ENCODE data around the gene COL8A1. TPM values are rescaled to one million over a fixed set of nuclear protein-coding genes. Genes with fewer than 3 reads are reported as not detected.

COL8A1 gene
- total and polyA plus RNA-seq, 2 experiments from 2014 or later, result 0.41 to 2.4 TPM

DNA sequence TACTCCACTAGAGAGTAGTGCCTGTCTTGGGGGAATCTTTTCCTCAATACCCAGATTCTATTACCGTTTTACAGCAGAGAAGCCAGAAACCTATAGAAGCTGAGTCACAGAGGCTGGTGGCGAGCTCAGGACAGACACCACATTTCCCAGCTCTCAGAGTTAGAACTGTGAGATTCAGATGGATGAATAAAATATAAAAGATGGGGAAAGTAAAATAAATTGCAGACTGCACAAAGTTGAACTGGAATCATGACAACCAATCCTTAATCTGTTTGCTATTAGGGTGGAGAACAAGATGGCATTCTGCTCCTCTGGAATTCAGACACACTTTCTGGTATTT is 138.8 kb downstream of the COL8A1 start:
- Histone ChIP-seq H4K20me1 (ENCODE audit: insufficient read depth, poor library complexity, severe bottlenecking) (no peaks in the 10 kb centered on the region), H2AFZ (no peak overlapping the region), H3K4me1 (ENCODE audit: insufficient read depth) (no peaks in the 10 kb centered on the region), H3K27ac (peak overlapping the region; percentile 21), H3K27me3 (no peaks in the 10 kb centered on the region), H3K79me2 (no peaks in the 10 kb centered on the region), H3K9me3 (ENCODE audit: low read depth) (no peaks in the 10 kb centered on the region), H3K36me3 (replicated peaks; ENCODE audit: insufficient read depth, low read depth) (no peaks in the 10 kb centered on the region), H3K9me2 (replicated peaks; ENCODE audit: insufficient read depth) (no peaks in the 10 kb centered on the region), H3K4me3 (no peak overlapping the region), H3K4me2 (no peak overlapping the region)
- no peak for DNase-seq (ENCODE audit: low spot score)
- 80% methylated on average over 2 of the region's 2 CpGs for WGBS (ENCODE audit: low lambda C conversion rate, missing lambda C conversion rate)
- TF ChIP-seq EZH2 (IDR thresholded peaks at IDR 0.05; ENCODE audit: borderline replicate concordance) (no peak), EZH2phosphoT487 (IDR thresholded peaks at IDR 0.05; ENCODE audit: low read depth, severe bottlenecking, unreplicated experiment) (no peak)
- TF ChIP-seq, protein P1, sequence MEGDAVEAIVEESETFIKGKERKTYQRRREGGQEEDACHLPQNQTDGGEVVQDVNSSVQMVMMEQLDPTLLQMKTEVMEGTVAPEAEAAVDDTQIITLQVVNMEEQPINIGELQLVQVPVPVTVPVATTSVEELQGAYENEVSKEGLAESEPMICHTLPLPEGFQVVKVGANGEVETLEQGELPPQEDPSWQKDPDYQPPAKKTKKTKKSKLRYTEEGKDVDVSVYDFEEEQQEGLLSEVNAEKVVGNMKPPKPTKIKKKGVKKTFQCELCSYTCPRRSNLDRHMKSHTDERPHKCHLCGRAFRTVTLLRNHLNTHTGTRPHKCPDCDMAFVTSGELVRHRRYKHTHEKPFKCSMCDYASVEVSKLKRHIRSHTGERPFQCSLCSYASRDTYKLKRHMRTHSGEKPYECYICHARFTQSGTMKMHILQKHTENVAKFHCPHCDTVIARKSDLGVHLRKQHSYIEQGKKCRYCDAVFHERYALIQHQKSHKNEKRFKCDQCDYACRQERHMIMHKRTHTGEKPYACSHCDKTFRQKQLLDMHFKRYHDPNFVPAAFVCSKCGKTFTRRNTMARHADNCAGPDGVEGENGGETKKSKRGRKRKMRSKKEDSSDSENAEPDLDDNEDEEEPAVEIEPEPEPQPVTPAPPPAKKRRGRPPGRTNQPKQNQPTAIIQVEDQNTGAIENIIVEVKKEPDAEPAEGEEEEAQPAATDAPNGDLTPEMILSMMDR (IDR thresholded peaks at IDR 0.05; ENCODE audit: poor library complexity), result no peak

DNA sequence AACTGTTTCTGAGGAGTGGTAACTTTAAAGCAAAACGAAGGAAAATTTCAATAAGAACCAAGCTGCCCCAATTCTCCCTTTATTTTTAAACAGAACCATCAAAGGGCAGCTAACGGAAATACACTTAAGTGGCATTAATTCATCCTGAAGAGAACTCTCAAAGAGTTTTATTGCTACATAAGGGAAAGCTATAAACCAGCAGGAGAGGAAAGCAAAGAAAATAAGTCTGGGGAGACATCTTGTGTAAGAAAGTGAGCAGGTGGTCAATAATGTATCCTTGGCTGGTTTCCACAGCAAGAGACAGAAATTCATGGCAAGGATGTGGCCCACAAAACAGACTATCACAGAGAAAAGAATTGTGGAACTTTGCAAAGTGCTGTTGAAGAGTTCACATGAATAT is 139.3 kb downstream of the COL8A1 start:
- H3K4me3 ChIP-seq, result no peak overlapping the region
- H3K4me2 ChIP-seq, result no peak overlapping the region
- no peak overlapping the region for H2AFZ ChIP-seq
- no peaks in the 10 kb centered on the region for H3K36me3 ChIP-seq (replicated peaks; ENCODE audit: insufficient read depth, low read depth)
- H4K20me1 ChIP-seq (ENCODE audit: insufficient read depth, poor library complexity, severe bottlenecking), result no peaks in the 10 kb centered on the region
- TF ChIP-seq, protein P1 (IDR thresholded peaks at IDR 0.05; ENCODE audit: poor library complexity), result no peak
- no peak for TF ChIP-seq EZH2 (IDR thresholded peaks at IDR 0.05; ENCODE audit: borderline replicate concordance)
- TF ChIP-seq EZH2phosphoT487 (IDR thresholded peaks at IDR 0.05; ENCODE audit: low read depth, severe bottlenecking, unreplicated experiment), result no peak
- H3K27ac ChIP-seq, result peak overlapping the region; percentile 21
- 60% methylated on average over 2 of the region's 2 CpGs for WGBS (ENCODE audit: low lambda C conversion rate, missing lambda C conversion rate)
- H3K27me3 ChIP-seq, result no peaks in the 10 kb centered on the region
- H3K79me2 ChIP-seq, result no peaks in the 10 kb centered on the region
- H3K9me3 ChIP-seq (ENCODE audit: low read depth), result no peaks in the 10 kb centered on the region
- no peaks in the 10 kb centered on the region for H3K4me1 ChIP-seq (ENCODE audit: insufficient read depth)
- H3K9me2 ChIP-seq (replicated peaks; ENCODE audit: insufficient read depth), result no peaks in the 10 kb centered on the region
- no peak for DNase-seq (ENCODE audit: low spot score)

DNA sequence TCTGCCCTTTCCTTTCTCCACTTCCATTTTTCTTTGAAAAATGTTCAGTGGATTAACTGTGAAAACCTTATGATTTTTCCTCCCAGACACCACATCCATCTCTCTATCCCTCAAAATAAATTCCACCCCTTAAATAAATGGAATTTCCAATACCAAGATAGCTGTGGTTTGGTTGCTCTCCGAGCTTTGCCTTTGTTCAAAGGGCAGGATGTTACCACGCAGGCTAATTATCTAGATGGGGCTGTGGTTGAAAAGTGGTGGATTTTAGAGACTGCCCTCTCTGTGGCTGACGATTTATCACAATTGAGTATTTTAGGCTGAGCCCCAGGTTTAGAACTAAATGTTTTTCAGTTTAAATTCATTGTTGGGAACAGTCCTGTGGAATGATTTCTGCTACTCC is 142.4 kb downstream of the COL8A1 start:
- H3K4me2 ChIP-seq, result no peak overlapping the region
- H4K20me1 ChIP-seq (ENCODE audit: insufficient read depth, poor library complexity, severe bottlenecking), result no peaks in the 10 kb centered on the region
- H3K79me2 ChIP-seq, result no peaks in the 10 kb centered on the region
- no peak for TF ChIP-seq EZH2 (IDR thresholded peaks at IDR 0.05; ENCODE audit: borderline replicate concordance)
- TF ChIP-seq, protein P1 (IDR thresholded peaks at IDR 0.05; ENCODE audit: poor library complexity), result no peak
- no peak for TF ChIP-seq EZH2phosphoT487 (IDR thresholded peaks at IDR 0.05; ENCODE audit: low read depth, severe bottlenecking, unreplicated experiment)
- no peaks in the 10 kb centered on the region for H3K4me1 ChIP-seq (ENCODE audit: insufficient read depth)
- H3K9me3 ChIP-seq (ENCODE audit: low read depth), result no peaks in the 10 kb centered on the region
- no peaks in the 10 kb centered on the region for H3K36me3 ChIP-seq (replicated peaks; ENCODE audit: insufficient read depth, low read depth)
- no peak for DNase-seq (ENCODE audit: low spot score)
- no peak overlapping the region for H2AFZ ChIP-seq
- no peak overlapping the region for H3K27ac ChIP-seq
- WGBS (ENCODE audit: low lambda C conversion rate, missing lambda C conversion rate), result 58% methylated on average over 3 of the region's 3 CpGs
- H3K27me3 ChIP-seq, result no peaks in the 10 kb centered on the region
- no peak overlapping the region for H3K4me3 ChIP-seq
- no peaks in the 10 kb centered on the region for H3K9me2 ChIP-seq (replicated peaks; ENCODE audit: insufficient read depth)

DNA sequence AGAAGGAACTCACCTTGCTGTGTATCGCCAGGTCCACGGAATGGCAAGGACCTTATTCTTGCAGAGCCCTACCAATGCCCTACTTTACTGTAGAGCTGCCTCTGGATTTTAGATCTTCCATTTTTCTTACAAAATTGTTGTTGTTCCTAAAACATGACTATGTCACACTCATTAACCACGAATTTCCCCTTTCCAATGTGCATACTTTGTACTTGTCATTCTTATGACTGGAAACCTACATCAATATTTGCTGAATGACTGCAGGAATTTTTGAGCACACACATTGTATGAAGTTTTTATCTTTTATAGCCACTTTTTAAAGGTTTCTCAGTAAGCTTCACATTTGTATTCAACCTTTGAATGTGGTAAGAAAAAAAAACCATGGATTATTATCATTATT is 143.4 kb downstream of the COL8A1 start:
- no peak overlapping the region for H2AFZ ChIP-seq

More for the DNA sequence above, 143.4 kb downstream of the COL8A1 start:
- no peak for DNase-seq (ENCODE audit: low spot score)
- H3K9me3 ChIP-seq (ENCODE audit: low read depth), result no peaks in the 10 kb centered on the region
- H3K9me2 ChIP-seq (replicated peaks; ENCODE audit: insufficient read depth), result no peaks in the 10 kb centered on the region
- no peak for TF ChIP-seq EZH2 (IDR thresholded peaks at IDR 0.05; ENCODE audit: borderline replicate concordance)
- TF ChIP-seq EZH2phosphoT487 (IDR thresholded peaks at IDR 0.05; ENCODE audit: low read depth, severe bottlenecking, unreplicated experiment), result no peak
- TF ChIP-seq, protein P1 (IDR thresholded peaks at IDR 0.05; ENCODE audit: poor library complexity), result no peak
- no peak overlapping the region for H3K4me3 ChIP-seq
- no peak overlapping the region for H3K4me2 ChIP-seq
- 81% methylated on average over 3 of the region's 3 CpGs for WGBS (ENCODE audit: low lambda C conversion rate, missing lambda C conversion rate)
- no peaks in the 10 kb centered on the region for H3K27me3 ChIP-seq
- no peaks in the 10 kb centered on the region for H3K79me2 ChIP-seq
- no peak overlapping the region for H3K27ac ChIP-seq
- no peaks in the 10 kb centered on the region for H3K4me1 ChIP-seq (ENCODE audit: insufficient read depth)
- H3K36me3 ChIP-seq (replicated peaks; ENCODE audit: insufficient read depth, low read depth), result no peaks in the 10 kb centered on the region
- H4K20me1 ChIP-seq (ENCODE audit: insufficient read depth, poor library complexity, severe bottlenecking), result no peaks in the 10 kb centered on the region
